Osteoblast (primary cell): ENCODE measurements around the gene UNKL. TPM values are rescaled to one million over a fixed set of nuclear protein-coding genes. Genes with fewer than 3 reads are reported as not detected.

Source experiments
- DNase-seq: peaks from one replicate; pipeline ENCODE4 v3.0.0; 2011; ENCODE audit warnings: low spot score, mixed read lengths; ENCODE audit not compliant: insufficient read length; ENCODE audit errors: missing footprints
- H2AFZ ChIP-seq: 2 replicates; pipeline ENCODE4 v1.6.0; 2011; ENCODE audit warnings: mild to moderate bottlenecking, low read length
- H3K27ac ChIP-seq: 2 replicates; pipeline ENCODE4 v1.5.1; 2011; ENCODE audit warnings: mild to moderate bottlenecking, low read depth, low read length, moderate library complexity
- H3K27me3 ChIP-seq: 2 replicates; pipeline ENCODE4 v1.6.0; 2012; ENCODE audit warnings: mild to moderate bottlenecking, control low read depth, inconsistent platforms, low read length, moderate library complexity; ENCODE audit not compliant: insufficient read depth
- H3K36me3 ChIP-seq: 2 replicates; pipeline ENCODE4 v1.5.1; 2011; ENCODE audit warnings: mild to moderate bottlenecking, low read length, control low read depth, moderate library complexity; ENCODE audit not compliant: insufficient read depth
- H3K4me1 ChIP-seq: 2 replicates; pipeline ENCODE4 v1.5.1; 2011; ENCODE audit warnings: mild to moderate bottlenecking, low read length, control low read depth, moderate library complexity; ENCODE audit not compliant: insufficient read depth
- H3K4me2 ChIP-seq: 2 replicates; pipeline ENCODE4 v1.6.0; 2011; ENCODE audit warnings: mild to moderate bottlenecking, low read length; ENCODE audit not compliant: insufficient read depth
- H3K4me3 ChIP-seq: fragments of 200-600 bp; sonication (generic); 3 replicates; pipeline ENCODE4 v1.5.1; 2012; ENCODE audit warnings: mild to moderate bottlenecking, low read length, inconsistent platforms; ENCODE audit not compliant: insufficient read depth
- H3K79me2 ChIP-seq: 2 replicates; pipeline ENCODE4 v1.6.0; 2012; ENCODE audit warnings: mild to moderate bottlenecking, low read length, control low read depth, inconsistent platforms; ENCODE audit not compliant: insufficient read depth
- H3K9me3 ChIP-seq: 2 replicates; pipeline ENCODE4 v1.5.1; 2011; ENCODE audit warnings: low read depth, low read length, control low read depth
- H4K20me1 ChIP-seq: 2 replicates; pipeline ENCODE4 v1.6.0; 2012; ENCODE audit warnings: mild to moderate bottlenecking, low read length, control low read depth; ENCODE audit not compliant: insufficient read depth
- total RNA-seq: library from RNA; depleted of rRNA; stranded (reverse); fragments of >200 nt; gene quantifications from 2 replicates; pipeline ENCODE4 v1.2.3, GENCODE V29; 2012
- TF ChIP-seq, protein P1 (sequence below): IDR thresholded peaks from 2 replicates; pipeline ENCODE4 v1.5.1; 2011; ENCODE audit warnings: mild to moderate bottlenecking, low read depth, low read length, moderate library complexity; ENCODE audit errors: extremely low read depth

The UNKL gene
- total RNA-seq, 1 donor, result 10.1 TPM

DNA sequence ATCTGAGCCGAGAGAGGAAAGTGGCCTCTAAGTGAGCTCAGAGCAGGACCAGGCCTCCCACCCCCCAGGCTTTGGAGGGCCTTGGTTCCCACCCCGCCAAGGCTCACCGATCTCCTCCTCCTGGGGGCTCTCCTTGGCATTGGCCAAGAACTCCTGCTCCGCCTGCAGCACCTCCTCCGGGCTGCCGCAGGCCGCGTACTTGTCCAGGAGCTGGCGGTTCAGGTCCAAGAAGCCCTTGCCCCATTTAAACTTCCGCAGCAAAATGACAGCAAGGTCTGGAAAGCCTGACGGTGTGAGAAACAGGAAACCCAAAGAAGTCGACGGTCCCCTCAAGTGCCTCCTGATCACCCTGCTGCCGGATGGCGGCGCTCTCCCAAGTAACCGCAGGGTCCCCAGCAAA is 64.6 kb downstream of the UNKL start:
- Histone ChIP-seq H3K27me3 (no peaks in the 10 kb centered on the region), H4K20me1 (peaks cover 11% of the 10 kb centered on the region), H3K4me1 (peaks cover 15% of the 10 kb centered on the region), H3K27ac (no peak overlapping the region), H3K9me3 (no peaks in the 10 kb centered on the region), H3K36me3 (peaks cover 20% of the 10 kb centered on the region), H2AFZ (no peak overlapping the region), H3K79me2 (peaks cover 51% of the 10 kb centered on the region), H3K4me3 (no peak overlapping the region), H3K4me2 (no peak overlapping the region)
- TF ChIP-seq, protein P1, sequence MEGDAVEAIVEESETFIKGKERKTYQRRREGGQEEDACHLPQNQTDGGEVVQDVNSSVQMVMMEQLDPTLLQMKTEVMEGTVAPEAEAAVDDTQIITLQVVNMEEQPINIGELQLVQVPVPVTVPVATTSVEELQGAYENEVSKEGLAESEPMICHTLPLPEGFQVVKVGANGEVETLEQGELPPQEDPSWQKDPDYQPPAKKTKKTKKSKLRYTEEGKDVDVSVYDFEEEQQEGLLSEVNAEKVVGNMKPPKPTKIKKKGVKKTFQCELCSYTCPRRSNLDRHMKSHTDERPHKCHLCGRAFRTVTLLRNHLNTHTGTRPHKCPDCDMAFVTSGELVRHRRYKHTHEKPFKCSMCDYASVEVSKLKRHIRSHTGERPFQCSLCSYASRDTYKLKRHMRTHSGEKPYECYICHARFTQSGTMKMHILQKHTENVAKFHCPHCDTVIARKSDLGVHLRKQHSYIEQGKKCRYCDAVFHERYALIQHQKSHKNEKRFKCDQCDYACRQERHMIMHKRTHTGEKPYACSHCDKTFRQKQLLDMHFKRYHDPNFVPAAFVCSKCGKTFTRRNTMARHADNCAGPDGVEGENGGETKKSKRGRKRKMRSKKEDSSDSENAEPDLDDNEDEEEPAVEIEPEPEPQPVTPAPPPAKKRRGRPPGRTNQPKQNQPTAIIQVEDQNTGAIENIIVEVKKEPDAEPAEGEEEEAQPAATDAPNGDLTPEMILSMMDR, result no peak
- no peak for DNase-seq

DNA sequence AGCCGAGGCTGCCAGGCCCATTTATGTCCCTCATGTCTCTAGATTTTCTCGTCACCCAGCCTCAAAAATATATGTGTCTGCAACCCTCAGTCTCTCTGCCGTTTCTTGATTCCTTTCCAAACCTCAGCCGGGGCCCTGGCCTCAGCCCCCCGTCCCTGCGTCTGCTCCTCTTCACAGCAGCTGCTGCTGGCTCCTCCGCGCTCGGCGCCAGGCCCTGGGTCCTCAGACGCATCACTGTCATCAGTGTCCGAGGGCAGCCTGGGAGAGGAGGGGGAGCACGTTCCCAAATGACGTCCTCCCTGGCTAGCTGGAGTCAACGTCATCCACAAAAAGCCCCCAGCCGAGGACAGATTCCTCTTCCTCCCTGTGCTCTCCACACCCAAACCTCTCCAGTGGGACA is 65.2 kb downstream of the UNKL start:
- H3K4me2 ChIP-seq, result no peak overlapping the region
- H3K27me3 ChIP-seq, result no peaks in the 10 kb centered on the region
- peaks cover 11% of the 10 kb centered on the region for H4K20me1 ChIP-seq
- DNase-seq, result no peak
- H2AFZ ChIP-seq, result no peak overlapping the region
- H3K4me3 ChIP-seq, result no peak overlapping the region
- no peak overlapping the region for H3K27ac ChIP-seq
- no peaks in the 10 kb centered on the region for H3K9me3 ChIP-seq
- peaks cover 15% of the 10 kb centered on the region for H3K4me1 ChIP-seq
- peaks cover 45% of the 10 kb centered on the region for H3K79me2 ChIP-seq
- TF ChIP-seq, protein P1, result no peak
- H3K36me3 ChIP-seq, result peaks cover 20% of the 10 kb centered on the region

DNA sequence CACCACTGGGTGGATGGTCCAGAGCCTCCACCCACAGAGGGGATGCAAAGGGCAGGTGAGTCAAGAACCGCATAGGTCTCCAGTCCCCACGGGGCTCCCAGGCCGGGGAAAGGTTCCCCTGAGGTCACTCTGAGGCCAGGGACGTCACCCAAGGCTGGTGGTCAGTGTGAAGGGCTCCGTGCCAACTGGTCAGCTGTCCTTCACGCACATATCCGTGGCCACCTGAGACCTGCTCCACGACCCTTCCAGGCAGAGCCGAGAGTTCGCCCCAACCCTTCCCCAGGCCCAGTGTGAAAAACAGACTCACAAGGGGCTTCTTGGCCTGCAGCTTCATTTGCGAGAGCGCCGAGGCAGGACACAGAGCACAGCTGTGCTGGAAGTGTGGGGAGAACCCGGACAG is 65.6 kb downstream of the UNKL start:
- peaks cover 41% of the 10 kb centered on the region for H3K79me2 ChIP-seq
- no peaks in the 10 kb centered on the region for H3K9me3 ChIP-seq
- TF ChIP-seq, protein P1, result no peak
- H3K36me3 ChIP-seq, result peaks cover 20% of the 10 kb centered on the region
- DNase-seq, result no peak
- no peak overlapping the region for H3K4me3 ChIP-seq
- H2AFZ ChIP-seq, result no peak overlapping the region
- H4K20me1 ChIP-seq, result peaks cover 11% of the 10 kb centered on the region
- H3K27ac ChIP-seq, result no peak overlapping the region
- H3K4me2 ChIP-seq, result no peak overlapping the region
- peaks cover 15% of the 10 kb centered on the region for H3K4me1 ChIP-seq
- H3K27me3 ChIP-seq, result no peaks in the 10 kb centered on the region

DNA sequence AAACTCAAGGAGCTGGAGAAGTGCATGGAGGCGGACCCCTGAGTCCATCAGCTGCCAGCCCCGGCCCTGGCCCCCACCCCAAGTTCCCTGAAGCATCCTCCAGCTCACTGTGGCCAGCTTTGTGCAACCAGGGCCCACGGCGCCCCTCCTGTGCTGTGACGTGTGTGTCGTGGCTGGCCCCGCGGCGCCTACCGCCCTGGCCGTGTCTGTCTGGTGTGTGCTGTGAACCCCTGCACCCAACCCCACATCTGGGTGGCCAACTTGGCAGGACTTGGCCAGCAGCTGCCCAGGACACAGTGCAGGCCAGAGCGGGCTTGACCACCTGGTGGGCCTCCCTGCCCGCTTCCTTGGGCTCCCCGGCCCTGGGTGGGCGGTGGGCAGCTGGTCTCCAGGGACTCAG is 66.1 kb downstream of the UNKL start:
- peaks cover 36% of the 10 kb centered on the region for H3K79me2 ChIP-seq
- H3K27ac ChIP-seq, result no peak overlapping the region
- H4K20me1 ChIP-seq, result peaks cover 11% of the 10 kb centered on the region
- no peak overlapping the region for H3K4me3 ChIP-seq
- H3K4me1 ChIP-seq, result peaks cover 15% of the 10 kb centered on the region
- no peaks in the 10 kb centered on the region for H3K9me3 ChIP-seq
- no peak overlapping the region for H3K4me2 ChIP-seq
- no peak for DNase-seq
- H3K27me3 ChIP-seq, result no peaks in the 10 kb centered on the region
- TF ChIP-seq, protein P1, result no peak
- peaks cover 20% of the 10 kb centered on the region for H3K36me3 ChIP-seq
- H2AFZ ChIP-seq, result no peak overlapping the region
